T follicular helper cell (primary cell): ENCODE data around the gene TTC7B.

Source experiments
- DNase-seq: peaks from one replicate; pipeline ENCODE4 v3.0.0-alpha.2; 2020; ENCODE audit warnings: low read depth

TTC7B gene

DNA sequence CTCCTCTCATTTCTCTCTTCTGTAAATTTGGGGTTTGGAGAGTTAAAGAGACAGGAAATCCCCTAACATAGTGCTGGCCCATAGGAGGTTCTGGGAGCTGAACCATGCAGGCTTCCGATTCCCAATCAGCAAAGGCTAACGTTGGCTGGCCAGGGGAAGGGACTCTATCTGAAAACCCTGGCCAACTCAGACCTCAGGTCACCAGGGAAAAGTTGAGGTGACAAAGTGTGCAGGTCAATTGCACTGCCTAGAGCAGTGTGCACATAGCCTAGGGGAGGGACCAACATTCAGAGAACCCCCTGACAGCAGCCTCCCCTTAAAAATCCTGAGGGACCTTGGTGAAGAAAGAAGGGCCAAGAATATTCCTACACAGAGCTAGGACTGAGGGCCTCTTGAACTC lies 38.9 kb downstream of the TTC7B start:
- no peak for DNase-seq

DNA sequence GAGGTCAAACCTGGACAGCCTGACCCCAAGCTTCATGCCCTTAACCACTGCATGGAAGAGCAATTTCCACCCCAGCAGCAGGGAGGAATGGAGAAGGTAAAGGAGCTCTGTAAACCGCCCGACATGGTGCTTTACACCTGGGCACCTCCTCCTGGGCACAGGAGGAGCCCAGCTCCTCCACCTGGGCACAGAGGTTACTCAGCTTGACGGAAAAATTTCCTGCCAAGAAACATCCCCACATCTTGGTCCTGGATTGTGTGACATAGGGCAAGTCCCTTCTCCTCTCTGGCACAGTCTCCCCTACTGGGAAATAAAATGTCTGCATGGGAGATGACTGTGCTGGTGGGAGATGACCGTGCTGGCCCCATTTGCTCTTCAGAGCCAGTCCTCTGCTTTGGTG lies 40.8 kb downstream of the TTC7B start:
- DNase-seq = no peak

DNA sequence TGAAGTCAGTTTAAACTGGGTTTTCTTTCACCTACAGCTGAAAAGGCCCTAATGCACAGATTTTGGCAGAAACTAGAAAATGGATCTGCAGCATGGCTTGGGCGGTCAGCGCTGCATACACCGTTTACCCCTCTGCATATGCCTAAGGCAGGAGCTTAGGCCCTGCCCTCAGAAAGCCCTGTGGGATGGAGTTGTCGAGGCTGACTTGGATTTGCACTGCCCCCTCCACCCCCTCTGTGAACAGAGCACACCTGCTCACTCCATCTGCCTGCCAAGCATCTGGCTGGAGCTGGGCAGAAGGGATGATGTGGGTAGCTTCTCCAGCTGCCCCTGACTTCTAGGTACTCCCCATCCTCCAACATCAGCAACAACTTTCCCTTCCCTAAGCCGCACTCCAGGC lies 41.9 kb downstream of the TTC7B start:
- no peak for DNase-seq

GRCh38 chr14:90773705-90774104 lies 42.5 kb downstream of the TTC7B start:
- DNase-seq = no peak

DNA sequence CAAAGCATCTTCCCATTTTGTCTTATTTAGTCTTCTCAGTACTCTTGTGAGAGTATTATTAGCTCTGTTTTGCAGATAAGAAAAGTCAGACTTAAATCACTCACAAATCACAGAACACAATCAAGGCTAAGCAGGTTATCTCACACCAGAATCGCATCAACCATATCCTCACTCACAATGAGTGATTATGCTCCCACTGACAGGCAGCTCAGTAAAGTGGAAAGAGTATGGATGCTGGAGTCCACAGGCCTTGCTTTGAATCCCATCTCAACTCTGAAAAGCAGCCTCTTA lies 43.1 kb downstream of the TTC7B start:
- no peak for DNase-seq

GRCh38 chr14:90767899-90768298 lies 48.3 kb downstream of the TTC7B start:
- no peak for DNase-seq

DNA sequence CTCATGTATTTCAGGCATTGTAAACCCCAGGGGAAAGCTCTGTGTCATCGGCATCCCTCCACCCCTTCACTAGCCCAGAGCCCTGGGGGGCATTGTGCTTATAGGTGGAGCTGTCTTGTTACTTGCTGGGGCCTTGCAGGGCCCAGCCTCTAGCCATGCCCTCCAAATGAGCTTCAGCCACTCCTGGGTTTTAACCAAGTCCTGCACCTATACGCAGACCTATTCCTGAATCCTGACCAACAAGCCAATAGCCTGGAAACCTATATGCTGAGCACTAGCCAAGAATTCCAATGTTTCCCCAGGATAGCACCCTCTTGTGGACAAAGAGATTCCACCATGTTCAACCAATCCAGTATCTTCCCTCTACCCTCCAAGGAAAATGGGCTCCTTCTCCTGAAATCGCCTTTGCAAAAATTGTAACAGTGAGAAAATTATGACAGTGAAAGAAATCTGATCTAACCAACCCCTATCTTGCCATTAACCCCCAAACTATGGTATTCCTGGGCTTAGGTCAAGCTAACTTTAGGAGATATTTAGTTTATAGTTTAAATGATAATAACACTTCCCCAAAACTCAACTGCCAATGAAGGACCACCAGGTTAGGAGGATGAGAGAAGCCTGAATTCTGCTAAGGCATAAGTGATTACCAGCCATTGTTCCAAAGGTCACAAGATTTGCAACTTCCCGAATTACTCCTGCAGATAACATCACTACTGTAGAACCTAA lies 55.5 kb downstream of the TTC7B start:
- no peak for DNase-seq

GRCh38 chr14:90760078-90760444 lies 56.2 kb downstream of the TTC7B start:
- DNase-seq = no peak

DNA sequence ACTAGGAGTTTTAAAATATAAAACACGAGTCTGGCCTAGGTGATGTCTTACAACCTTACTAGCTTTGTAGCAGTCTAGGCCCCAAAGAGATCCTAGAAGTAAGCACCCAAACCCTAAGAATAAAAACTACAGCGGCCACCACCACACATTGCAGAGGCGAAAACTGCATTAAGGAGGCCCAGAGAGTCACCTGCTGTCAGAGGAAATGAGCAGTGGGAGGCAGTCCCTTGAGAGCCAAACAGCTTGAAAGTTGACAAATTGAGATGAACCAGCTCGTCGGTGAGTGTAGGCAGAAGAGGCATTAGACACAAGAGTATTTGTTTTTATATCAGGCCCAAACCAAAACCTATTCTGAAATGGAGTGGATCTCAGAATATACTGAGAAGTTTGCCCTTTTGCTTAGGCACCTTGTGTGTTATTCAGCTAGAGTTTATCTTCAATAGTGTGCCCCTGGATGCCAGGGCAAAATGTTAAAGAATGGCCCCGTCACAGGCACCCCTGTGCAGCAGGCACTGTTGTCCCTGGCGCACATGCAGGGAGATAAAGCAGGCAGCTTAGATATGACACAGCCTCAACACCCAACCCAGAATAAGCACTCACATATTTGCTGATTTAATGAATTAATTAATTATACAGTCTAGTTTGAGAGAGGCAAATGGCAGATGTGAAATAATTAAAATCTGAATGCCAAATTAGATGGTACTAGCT lies 56.7 kb downstream of the TTC7B start:
- DNase-seq = no peak

GRCh38 chr14:90758959-90759358 lies 57.3 kb downstream of the TTC7B start:
- DNase-seq = no peak

DNA sequence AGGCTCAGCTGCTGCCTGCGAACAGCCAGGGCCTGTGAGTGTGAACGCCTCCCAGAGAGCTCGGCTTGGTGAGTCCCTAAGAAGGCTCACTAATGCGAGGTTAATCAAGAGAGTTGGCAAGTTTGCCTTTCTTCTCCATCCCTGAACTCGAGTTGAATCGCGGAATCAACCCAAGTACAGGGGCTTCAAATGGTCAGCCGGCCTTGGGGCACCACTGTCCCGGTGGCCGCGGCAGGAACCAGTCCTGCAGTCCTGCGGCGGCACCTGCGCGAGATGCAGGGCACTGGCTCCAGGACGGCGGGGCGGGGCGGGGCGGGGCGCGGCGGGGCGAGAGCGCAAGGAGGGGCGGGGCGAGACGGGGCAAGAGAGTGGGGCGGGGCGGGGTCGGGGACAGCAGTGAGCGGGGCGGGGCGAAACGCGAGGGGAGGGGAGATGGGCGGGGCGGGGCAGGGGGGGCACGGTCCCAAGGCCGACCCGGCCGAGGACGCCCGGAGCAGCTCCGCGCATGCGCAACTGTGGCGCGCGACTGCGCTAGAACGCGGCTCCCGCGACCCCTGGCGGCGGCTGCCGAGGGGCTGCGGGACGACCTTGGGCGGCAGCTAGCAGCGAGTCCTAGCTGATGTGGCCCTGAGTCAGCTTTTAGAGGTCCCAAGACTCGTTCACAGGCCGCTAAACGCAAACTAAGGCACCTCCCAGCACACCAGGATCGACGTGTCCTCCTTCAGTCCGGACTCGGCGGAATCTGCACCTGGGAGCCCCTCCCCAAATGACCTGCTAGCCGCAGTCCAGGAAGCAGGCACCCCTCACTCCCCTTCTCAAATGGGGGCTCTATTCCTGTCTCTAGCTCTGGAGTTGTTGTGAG lies 58.0 kb downstream of the TTC7B start:
- peak; percentile 91 for DNase-seq

- DNase-seq = no peak
Observed at GRCh38 chr14:90757452-90757851, 58.8 kb downstream of the TTC7B start.

GRCh38 chr14:90756755-90757345 lies 59.4 kb downstream of the TTC7B start:
- no peak for DNase-seq

DNA sequence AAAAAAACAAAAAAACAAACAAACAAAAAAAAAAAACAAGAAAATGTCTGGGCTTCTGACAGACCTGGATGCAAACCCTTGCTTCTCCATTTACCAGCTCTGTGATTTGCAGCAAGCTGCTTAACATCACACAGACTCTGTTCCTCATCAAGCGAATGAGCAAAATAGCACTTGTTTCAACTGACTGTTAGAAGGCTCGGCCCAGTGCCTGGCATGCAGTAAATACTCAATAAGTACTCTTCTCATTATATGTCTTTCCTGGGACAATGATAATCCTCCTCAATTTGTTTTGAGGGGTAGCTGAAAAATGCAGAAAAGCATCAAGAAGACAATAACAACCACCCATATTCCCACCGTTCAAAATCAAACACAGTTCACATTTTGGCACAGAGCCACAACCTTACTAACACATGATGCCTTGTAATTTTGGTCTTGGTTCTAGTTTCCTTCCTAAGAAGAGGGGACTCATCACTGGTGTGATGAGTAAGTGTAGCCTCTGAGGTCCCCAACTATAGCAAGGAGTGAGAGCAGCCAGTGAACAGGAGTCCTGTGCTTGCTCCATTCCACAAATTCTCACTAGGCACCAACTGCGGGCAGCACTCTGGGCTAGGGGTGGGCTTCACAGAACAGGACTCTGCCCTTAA lies 60.4 kb downstream of the TTC7B start:
- no peak for DNase-seq

DNA sequence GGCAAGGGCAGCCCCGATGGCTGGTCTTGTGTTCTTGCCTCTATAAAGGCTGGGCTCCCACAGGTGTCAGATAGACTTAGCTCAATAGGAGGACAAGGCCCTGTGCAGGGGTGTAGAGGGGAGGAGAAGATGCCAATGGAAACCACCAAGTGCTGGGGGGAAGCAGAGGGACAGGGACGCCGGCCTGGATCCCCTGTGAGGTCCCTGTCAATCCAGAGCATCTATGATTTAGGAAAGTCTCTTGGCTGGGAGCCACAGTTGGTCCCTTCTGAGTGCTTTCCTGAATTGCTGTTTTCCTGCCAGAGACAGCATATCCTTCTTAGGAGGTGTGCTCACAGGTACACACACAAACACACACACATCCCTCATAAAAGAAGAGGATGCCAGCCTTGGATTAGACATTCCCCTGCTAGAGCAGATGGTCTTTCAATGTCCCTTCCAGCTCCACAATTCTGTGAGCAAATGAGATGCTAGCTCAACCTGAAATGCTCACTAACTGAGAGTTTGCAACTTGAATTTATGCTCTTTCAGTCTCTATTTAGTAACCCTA lies 62.7 kb downstream of the TTC7B start:
- DNase-seq = no peak

- no peak for DNase-seq
Observed at GRCh38 chr14:90750701-90751100, 65.5 kb downstream of the TTC7B start.

- no peak for DNase-seq
Observed at GRCh38 chr14:90750191-90750590, 66.0 kb downstream of the TTC7B start.

DNA sequence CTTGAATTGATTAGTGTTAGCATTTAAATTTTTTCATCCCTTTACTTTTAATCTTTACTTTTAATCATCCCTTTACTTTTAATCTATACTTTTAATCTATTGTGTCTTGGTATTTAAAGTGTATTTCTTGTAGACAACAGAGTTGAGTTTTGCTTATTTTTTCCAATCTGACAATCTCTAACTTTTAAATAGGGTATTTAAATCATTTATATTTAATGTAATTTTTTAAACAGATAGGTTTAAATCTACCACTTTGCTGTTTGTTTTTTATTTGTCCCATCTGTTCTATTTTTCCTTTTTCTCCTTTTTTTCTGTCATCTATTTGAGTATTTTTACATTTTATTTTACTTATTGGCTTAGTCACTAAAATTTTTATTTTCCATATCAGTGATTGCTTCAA lies 68.3 kb downstream of the TTC7B start:
- DNase-seq = no peak

DNA sequence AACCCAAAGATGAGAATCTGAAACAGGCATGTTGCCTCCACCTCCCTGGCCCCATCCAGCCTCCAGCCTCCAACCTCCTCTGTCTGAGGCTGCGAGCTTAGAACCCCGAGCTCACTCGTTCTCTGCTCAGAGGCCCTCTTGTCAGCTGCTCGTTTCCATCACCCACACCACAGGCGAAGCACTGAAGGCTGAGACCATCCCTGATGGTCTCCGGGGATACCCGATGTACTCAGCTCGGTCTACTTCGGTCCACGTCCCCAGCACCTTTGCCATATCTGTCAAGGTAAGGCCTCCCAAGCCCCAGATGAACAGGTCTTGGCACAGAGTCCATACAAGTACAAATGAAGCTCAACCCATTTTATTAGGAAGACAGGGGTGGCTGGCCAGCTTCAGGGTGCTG lies 72.4 kb downstream of the TTC7B start:
- no peak for DNase-seq

- no peak for DNase-seq
Observed at GRCh38 chr14:90743425-90743824, 72.8 kb downstream of the TTC7B start.

DNA sequence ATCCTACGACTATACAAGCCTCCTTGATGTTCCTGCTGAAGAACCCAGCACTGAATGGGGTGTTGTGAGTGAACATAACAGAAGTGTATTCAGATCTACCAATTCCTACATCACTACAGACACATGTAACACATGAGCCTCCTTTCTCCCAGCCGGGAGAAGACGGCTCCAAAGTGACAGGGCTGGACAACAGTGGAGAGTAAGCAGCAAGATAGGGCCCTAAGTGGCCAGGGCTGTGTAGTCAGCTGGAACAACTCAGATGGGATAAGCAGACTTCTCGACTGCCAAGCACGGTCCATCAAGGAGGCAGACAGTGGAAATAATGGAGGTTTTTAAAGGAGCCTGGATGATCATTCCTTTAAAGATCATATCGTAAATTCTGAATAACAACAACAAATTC lies 73.5 kb downstream of the TTC7B start:
- no peak for DNase-seq

GRCh38 chr14:90742252-90742651 lies 74.0 kb downstream of the TTC7B start:
- DNase-seq = no peak
